HEK293 (cell line): ENCODE data around the gene CDKN2D.

Source experiments
- CTCF ChIA-PET: fragments of 350-600 bp; formaldehyde crosslinking; extraction: SDS; loops from one replicate; lab custom pipeline; 2021; ENCODE audit warnings: antibody characterized with exemption; lab: Yijun Ruan, JAX
- POLR2A ChIA-PET: fragments of 300-600 bp; formaldehyde crosslinking; extraction: SDS; loops from one replicate; lab custom pipeline; 2020; ENCODE audit warnings: antibody characterized with exemption, inconsistent platforms; lab: Yijun Ruan, JAX
- H3K27ac ChIP-seq: fragments of 200-500 bp; sonication (Bioruptor generic); 2 replicates; pipeline ENCODE4 v1.5.1; 2014; ENCODE audit warnings: low read depth, low read length, control low read depth, inconsistent platforms; ENCODE audit errors: extremely low read depth
- H3K36me3 ChIP-seq, 2 experiments: fragments of 200-500 bp in 1 of 2; sonication (Bioruptor generic) in 1 of 2; 1 replicate in 1 of 2; 2 replicates in 1 of 2; pipeline ENCODE4 v1.5.1; 2014 to 2017; ENCODE audit warnings: inconsistent platforms in 2 of 2, low read length in 2 of 2; ENCODE audit not compliant: control insufficient read depth in 2 of 2, insufficient read depth in 1 of 2
- H3K4me1 ChIP-seq: fragments of 200-500 bp; sonication (Bioruptor generic); 2 replicates; pipeline ENCODE4 v1.5.1; 2014; ENCODE audit warnings: mild to moderate bottlenecking, low read length, inconsistent platforms; ENCODE audit not compliant: control insufficient read depth, insufficient read depth
- H3K4me3 ChIP-seq: 2 replicates; pipeline ENCODE4 v1.5.1; 2011; ENCODE audit warnings: low read depth, mild to moderate bottlenecking, control low read depth, low read length, moderate library complexity
- H3K9me3 ChIP-seq: fragments of 200-500 bp; sonication (Bioruptor generic); 2 replicates; pipeline ENCODE4 v1.5.1; 2014; ENCODE audit warnings: low read depth, low read length, inconsistent platforms; ENCODE audit not compliant: control insufficient read depth, insufficient read depth
- BCL6B ChIP-seq: fragments of 450-650 bp; formaldehyde crosslinking; IDR thresholded peaks from 2 replicates; pipeline ENCODE4 v1.5.1; 2017; ENCODE audit warnings: missing biosample characterization, missing genetic modification characterization
- GLIS2 ChIP-seq: fragments of 450-650 bp; formaldehyde crosslinking; IDR thresholded peaks from 2 replicates; pipeline ENCODE4 v1.5.1; 2016; ENCODE audit warnings: missing biosample characterization, missing genetic modification characterization
- KLF16 ChIP-seq: fragments of 450-650 bp; formaldehyde crosslinking; IDR thresholded peaks from 2 replicates; pipeline ENCODE4 v1.5.1; 2017; ENCODE audit warnings: missing biosample characterization, missing genetic modification characterization
- PRDM1 ChIP-seq: fragments of 450-650 bp; formaldehyde crosslinking; IDR thresholded peaks from 2 replicates; pipeline ENCODE4; 2016; ENCODE audit warnings: missing biosample characterization, missing genetic modification characterization
- PRDM2 ChIP-seq: fragments of 450-650 bp; formaldehyde crosslinking; IDR thresholded peaks from 2 replicates; pipeline ENCODE4 v1.5.1; 2016; ENCODE audit warnings: missing biosample characterization, missing genetic modification characterization, borderline replicate concordance
- SCRT2 ChIP-seq: fragments of 450-650 bp; formaldehyde crosslinking; IDR thresholded peaks from 2 replicates; pipeline ENCODE4 v1.5.1; 2016; ENCODE audit warnings: missing biosample characterization, missing genetic modification characterization
- SP7 ChIP-seq: fragments of 450-650 bp; formaldehyde crosslinking; IDR thresholded peaks from 2 replicates; pipeline ENCODE4 v1.5.1; 2016; ENCODE audit warnings: missing biosample characterization, missing genetic modification characterization
- ZBTB17 ChIP-seq: fragments of 450-650 bp; formaldehyde crosslinking; IDR thresholded peaks from 2 replicates; pipeline ENCODE4 v1.5.1; 2016; ENCODE audit warnings: missing biosample characterization, missing genetic modification characterization
- ZBTB6 ChIP-seq: fragments of 450-650 bp; formaldehyde crosslinking; IDR thresholded peaks from 2 replicates; pipeline ENCODE4 v1.5.1; 2017; ENCODE audit warnings: missing biosample characterization, missing genetic modification characterization
- ZNF10 ChIP-seq: fragments of 450-650 bp; formaldehyde crosslinking; IDR thresholded peaks from 2 replicates; pipeline ENCODE4 v1.5.1; 2017; ENCODE audit warnings: missing biosample characterization, missing genetic modification characterization
- ZNF138 ChIP-seq: fragments of 450-650 bp; formaldehyde crosslinking; IDR thresholded peaks from 2 replicates; pipeline ENCODE4 v1.5.1; 2016; ENCODE audit warnings: missing biosample characterization, missing genetic modification characterization, borderline replicate concordance
- ZNF248 ChIP-seq: fragments of 450-650 bp; formaldehyde crosslinking; IDR thresholded peaks from 2 replicates; pipeline ENCODE4 v1.5.1; 2017; ENCODE audit warnings: missing biosample characterization, missing genetic modification characterization
- ZNF366 ChIP-seq: fragments of 450-650 bp; formaldehyde crosslinking; conservative IDR thresholded peaks from 2 replicates; pipeline ENCODE4 v1.5.1; 2016; ENCODE audit warnings: missing biosample characterization, missing genetic modification characterization
- ZNF529 ChIP-seq: fragments of 450-650 bp; formaldehyde crosslinking; IDR thresholded peaks from 2 replicates; pipeline ENCODE4 v1.5.1; 2017; ENCODE audit warnings: missing genetic modification characterization, missing biosample characterization; ENCODE audit not compliant: insufficient replicate concordance
- ZNF585B ChIP-seq: fragments of 450-650 bp; formaldehyde crosslinking; IDR thresholded peaks from 2 replicates; pipeline ENCODE4 v1.5.1; 2016; ENCODE audit warnings: missing biosample characterization, missing genetic modification characterization
- ZNF600 ChIP-seq: fragments of 450-650 bp; formaldehyde crosslinking; IDR thresholded peaks from 2 replicates; pipeline ENCODE4 v1.5.1; 2016; ENCODE audit warnings: missing biosample characterization, missing genetic modification characterization
- ZNF626 ChIP-seq: fragments of 450-650 bp; sonication (Bioruptor Pico); formaldehyde crosslinking; IDR thresholded peaks from 2 replicates; pipeline ENCODE4 v1.5.1; 2018; ENCODE audit warnings: missing biosample characterization, missing genetic modification characterization, inconsistent platforms
- ZNF768 ChIP-seq: fragments of 450-650 bp; formaldehyde crosslinking; IDR thresholded peaks from 2 replicates; pipeline ENCODE4 v1.5.1; 2018; ENCODE audit warnings: missing biosample characterization, mild to moderate bottlenecking, missing genetic modification characterization
- ZSCAN5A ChIP-seq: fragments of 450-650 bp; formaldehyde crosslinking; IDR thresholded peaks from 2 replicates; pipeline ENCODE4 v1.5.1; 2016; ENCODE audit warnings: missing biosample characterization, missing genetic modification characterization

The CDKN2D gene

GRCh38 chr19:10593148-10593547 lies 24.4 kb upstream of the CDKN2D start:
- TF ChIP-seq ZNF600 (tag by site-specific recombination) (no peak), SCRT2 (no peak), PRDM1 (tag by site-specific recombination) (no peak), SP7 (tag by site-specific recombination) (no peak), ZBTB6 (no peak), ZNF768 (no peak), ZNF10 (tag by site-specific recombination) (no peak), ZNF248 (tag by site-specific recombination) (no peak), ZNF138 (tag by site-specific recombination) (no peak), KLF16 (no peak), ZSCAN5A (no peak), BCL6B (no peak), ZNF529 (tag by site-specific recombination) (no peak), GLIS2 (tag by site-specific recombination) (no peak), ZNF585B (tag by site-specific recombination) (no peak), PRDM2 (tag by site-specific recombination) (no peak)
- POLR2A ChIA-PET: no interaction called here
- Histone ChIP-seq H3K27ac (no peak overlapping the region), H3K36me3 (no peaks in the 10 kb centered on the region), H3K4me1 (no peaks in the 10 kb centered on the region), H3K9me3 (no peaks in the 10 kb centered on the region), H3K4me3 (no peak overlapping the region)
- CTCF ChIA-PET: interaction anchor here (1.6 kb wide), 1 partner anchor 12 kb away, joined by 12 read pairs; no protein-coding TSS in a partner anchor

- H3K27ac ChIP-seq: no peak overlapping the region
- ChIA-PET CTCF (interaction anchor here (1.0 kb wide), 1 partner anchor 57 kb away, joined by 3 read pairs; no protein-coding TSS in a partner anchor), POLR2A (no interaction called here)
- H3K36me3 ChIP-seq: no peaks in the 10 kb centered on the region
- TF ChIP-seq ZBTB17 (tag by site-specific recombination) (peak; percentile 13; the same call in 1 of the 2 replicates), ZNF366 (tag by site-specific recombination) (peak; percentile 94), ZNF626 (tag by site-specific recombination) (no peak)
- no peak overlapping the region for H3K4me3 ChIP-seq
- H3K9me3 ChIP-seq: no peaks in the 10 kb centered on the region
- H3K4me1 ChIP-seq: no peaks in the 10 kb centered on the region
These were observed 19.0 kb upstream of the CDKN2D start for GRCh38 chr19:10587839-10588150.
